Endometrial microvascular endothelial cells (primary cell): ENCODE measurements around the gene APH1B. TPM values are rescaled to one million over a fixed set of nuclear protein-coding genes. Genes with fewer than 3 reads are reported as not detected.

Experiments used
- in situ Hi-C: cut with HindIII; loops from 2 replicates; pipeline ENCODE4 v1.10.0; 2017; ENCODE audit warnings: low sequenced_read_pairs, low pct_unique_long_range_greater_than_20kb; ENCODE audit errors: inconsistent ontology term
- total RNA-seq: library from RNA; depleted of rRNA; stranded (reverse); fragments of >200 nt; gene quantifications from one replicate; pipeline ENCODE4 v1.2.3, GENCODE V29; 2015; ENCODE audit errors: inconsistent ontology term

Gene APH1B
- total RNA-seq, 1 donor from 2014 or later: 17.8 TPM

DNA sequence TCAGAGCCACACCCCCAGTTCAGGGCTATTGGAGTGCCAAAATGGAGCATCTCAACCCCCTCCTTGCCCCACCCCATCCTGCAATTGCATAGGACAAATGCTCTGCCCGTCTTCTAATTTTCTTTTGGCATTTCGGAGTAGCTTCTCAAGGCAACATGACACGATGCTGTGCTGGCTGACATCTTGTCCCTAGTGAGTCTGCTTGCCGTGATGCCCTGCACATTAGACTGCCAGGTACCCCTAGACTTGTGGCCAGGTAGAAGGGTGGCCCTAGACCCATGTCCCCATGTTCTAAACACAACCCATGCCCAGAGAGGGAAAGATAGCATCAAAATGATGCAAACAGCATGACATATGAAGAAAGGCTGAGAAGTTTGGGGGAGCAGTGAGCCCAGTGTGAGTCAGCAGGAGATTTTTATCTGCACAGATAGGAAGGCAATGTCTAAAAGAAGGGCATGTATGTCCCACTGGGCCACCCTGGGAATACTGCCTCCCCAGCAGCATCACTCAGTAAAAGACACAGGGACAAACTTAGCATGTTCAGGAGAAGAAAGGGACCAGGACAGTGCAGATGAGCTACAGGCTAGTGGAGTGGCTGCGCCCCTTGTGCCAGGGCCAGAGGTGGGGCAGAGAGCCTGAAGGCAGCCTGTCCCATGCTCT lies 67.5 kb downstream of the APH1B start:
- in situ Hi-C loops: no loop called here

DNA sequence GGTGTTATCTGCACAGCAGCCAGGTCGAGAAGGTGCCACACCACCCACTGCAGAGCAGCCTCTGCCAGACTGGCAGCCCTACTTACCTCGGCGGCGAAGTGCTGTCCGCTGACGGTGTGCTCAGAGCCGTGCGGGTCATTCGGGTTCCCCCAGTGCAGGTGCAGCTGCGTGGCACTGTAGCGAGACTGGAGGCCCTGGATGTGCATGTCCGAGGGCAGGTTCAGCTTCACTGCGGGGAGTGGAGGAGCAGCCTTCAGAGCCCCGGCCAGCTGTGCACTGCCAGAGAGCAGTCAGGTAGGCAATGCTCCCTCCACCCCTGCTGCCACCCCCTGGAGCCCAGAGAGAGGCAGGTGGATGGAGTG lies 68.0 kb downstream of the APH1B start:
- in situ Hi-C loops: no loop called here

DNA sequence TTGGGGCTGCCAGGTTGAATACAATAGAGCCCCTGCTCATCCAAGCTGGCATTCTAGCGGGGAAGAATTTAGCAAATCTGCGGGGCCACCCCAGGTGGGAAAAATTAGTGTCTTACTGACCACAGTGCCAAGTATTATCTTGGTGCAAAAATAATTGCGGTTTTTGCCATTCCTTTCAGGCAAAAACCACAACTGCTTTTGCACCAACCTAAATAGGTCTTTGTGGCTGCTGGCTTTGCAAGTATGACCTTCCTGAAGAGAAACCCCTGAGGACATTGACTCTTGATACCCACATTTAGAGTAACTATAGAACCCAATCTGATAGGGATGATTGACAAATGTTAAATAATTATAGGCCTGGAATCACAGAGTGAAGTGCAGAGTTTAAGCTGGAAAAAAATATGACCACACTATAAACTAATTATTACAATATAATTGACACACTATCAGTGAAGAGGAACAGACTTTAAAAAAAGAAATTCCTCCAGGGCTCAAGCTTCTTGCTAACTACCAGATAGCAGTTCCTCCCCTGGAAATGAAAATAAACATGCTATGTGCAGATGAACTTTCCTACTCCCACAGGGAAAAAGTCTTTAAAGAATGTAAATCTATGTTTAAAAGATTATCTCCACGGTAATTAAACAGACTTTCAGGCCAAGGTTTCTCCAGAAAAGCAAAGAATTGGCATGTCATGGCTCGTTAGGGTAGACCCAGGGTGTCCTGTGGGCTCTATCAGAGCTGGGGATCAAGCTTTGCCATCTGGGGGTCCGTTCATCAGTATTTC lies 69.9 kb downstream of the APH1B start:
- in situ Hi-C loops: no loop called here

DNA sequence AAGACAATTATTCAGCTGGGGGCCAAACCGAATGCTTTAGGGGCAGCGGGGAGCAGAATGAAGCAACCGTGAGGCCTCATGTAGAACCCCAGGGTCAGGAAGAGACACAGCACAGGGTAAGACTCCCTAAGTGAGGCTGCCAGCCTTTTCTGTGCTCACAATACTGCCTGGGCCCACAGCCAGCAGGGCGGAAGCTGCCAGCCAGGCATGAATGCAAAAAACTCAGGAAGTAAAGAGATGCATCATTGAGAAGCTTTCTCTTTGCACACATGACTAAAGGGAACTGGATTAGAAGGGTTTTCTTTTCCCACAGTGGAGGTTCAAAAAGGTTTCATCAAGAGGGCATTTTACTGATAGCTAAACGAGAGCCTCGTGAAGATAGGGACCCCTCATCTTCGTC lies 71.0 kb downstream of the APH1B start:
- in situ Hi-C loops: no loop called here

DNA sequence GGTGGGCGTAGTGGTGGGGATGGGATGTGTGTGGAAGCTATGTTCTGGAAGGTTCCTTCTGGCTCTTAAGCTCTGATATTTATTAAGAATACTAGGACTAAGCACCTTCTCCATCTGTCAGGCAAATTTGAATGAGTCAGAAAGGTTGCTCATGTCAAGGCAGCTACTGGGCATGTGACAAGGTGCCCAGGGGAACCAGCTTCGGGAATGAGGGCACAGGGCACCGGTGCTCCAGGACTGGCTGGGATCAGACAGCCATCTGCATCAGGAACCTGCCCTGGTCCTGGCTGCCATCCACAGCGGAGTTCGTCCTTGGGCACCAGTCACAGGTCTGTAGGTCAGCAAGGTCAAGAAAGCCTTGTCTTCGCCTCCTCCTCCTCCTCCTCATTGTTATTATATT lies 71.8 kb downstream of the APH1B start:
- in situ Hi-C loops: no loop called here

GRCh38 chr15:63349621-63350020 lies 72.2 kb downstream of the APH1B start:
- in situ Hi-C loops: no loop called here

DNA sequence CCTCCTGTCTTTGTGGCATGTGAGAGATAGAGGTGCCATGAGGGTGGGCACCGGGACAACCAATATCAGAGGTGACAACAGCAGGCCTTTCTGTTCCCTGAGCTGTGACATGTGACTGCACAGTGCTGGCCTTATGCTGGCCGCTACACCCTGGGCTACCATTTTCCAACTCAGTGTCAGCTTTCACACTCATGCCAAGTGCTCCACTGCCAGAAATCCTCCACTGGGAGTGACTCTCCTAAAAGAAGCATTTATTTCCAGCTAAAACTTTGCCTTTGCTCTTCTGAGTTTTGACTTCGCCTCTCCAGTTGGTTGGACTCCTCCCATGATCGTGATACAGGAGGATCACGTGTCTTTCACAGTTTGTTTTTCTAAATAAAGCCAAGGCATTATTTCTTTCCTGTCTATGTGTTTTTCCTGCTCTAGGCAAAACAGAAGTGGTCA lies 72.8 kb downstream of the APH1B start:
- in situ Hi-C loops: no loop called here

DNA sequence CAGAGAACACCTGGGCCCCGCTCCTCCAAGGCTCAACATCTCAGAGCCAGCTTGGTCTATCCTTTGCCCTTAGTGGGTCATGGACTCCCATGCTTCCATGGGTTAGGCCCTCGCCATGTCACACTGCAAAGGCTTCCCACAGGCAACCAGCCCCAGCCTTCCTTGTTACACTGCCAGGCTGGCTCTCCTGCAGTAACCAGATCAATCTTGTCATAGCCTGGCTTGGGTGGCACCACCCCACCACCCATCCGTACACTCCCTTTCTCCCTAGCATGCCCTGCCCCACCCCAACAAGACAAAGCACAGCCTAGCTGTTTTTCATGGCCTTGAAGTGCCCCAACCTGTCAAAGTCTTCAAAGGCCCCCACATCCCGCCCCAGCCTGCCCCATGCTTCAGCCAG lies 73.8 kb downstream of the APH1B start:
- in situ Hi-C loops: no loop called here

- in situ Hi-C loops: no loop called here
These were observed 75.4 kb downstream of the APH1B start for GRCh38 chr15:63352808-63353207.

DNA sequence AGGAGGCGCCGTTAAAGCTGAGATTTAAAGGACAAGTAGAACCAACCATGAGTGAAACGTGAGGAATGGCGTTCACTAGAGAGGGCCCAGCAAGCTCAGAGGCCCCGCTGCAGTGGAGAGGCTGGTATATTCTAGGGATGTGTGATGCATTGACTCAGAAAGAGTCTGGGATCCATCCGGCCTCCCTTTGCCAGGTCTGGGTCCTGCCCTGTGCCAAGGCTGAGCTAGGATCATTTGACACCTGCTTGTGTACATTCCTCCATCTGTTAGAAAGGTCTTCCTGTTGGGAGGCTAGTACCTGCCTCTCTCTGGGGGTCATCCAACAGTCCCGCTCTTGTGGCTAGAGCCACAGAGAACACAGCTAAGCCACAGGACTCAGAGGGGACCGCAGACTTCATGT lies 75.9 kb downstream of the APH1B start:
- in situ Hi-C loops: no loop called here

DNA sequence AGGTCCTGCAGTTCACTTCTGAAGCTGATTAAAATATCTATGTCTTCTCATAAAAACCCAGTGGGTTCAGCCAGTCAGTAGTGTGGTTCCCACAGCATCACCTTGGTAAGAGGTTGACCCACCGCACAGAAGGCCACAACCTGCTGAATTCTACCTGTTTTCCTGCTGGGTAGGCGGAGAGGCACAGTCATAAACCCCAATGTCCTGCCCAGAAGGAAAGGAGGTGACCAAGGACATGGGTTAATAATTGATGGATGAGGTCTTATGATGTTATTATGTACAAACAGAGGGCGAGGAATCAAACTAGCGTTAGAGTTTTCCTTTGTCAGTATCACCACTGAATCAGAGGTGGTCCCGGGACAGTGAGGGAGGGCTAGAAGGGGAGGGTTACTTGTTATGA lies 76.5 kb downstream of the APH1B start:
- in situ Hi-C loops: no loop called here

DNA sequence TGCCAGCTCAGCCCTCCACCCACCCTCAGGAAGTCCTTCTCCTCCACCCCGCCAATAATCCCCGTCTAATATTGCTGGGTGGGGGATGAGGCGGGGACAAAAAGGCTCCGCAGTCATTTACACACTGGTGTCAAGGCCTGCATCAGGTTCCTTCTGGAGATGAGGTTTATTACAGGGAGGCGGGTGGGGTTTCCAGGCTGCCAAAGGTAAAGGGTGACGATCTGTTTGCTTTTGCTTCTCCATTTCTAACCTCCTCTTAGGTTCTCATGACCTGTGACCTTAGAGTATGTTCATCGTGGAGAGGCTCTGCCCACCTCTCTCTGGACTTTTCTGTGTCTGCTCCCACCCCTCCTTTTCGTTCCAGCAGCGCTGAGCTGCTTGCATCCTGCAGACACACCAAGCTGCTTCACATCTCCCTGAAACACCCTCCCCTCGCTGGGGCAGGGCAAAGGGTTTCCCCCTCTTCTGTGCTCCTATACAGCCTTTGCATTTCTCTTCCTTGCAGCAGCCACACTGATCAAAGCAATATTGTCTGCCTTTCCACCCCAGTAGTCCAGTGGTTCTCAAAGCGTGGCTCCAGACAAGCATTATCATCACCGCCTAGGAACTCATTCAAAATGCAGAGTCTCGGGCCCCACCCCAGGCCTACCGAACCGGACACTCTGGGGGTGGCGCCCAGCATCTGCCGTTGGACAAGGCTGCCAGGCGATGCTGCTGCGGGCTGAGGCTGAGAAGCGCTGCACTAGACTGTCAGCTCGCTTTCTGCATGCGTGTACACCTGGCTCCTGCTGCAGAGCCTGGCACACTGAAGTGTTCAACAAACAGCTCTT lies 77.6 kb downstream of the APH1B start:
- in situ Hi-C loops: no loop called here

DNA sequence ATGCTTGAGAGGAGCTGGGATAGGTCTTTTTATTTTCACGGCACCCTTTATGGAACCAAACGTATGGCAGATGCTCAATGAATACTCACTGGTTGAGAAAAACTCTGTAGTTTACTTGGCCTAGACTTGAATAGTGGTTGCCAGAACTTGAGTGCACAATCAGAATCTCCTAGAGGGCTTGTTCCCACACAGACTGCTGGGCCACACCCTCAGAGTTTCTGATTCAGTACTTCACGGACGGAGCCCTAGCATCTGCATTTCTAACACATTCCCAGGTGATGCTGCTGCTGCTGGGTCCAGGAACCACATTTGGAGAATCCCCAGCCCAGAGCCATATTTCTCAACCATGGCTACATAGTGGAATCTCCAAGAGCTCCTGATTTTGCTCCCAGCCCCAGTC lies 79.7 kb downstream of the APH1B start:
- in situ Hi-C loops: no loop called here

GRCh38 chr15:63357731-63358130 lies 80.3 kb downstream of the APH1B start:
- in situ Hi-C loops: no loop called here

- in situ Hi-C loops: no loop called here
These were observed 81.0 kb downstream of the APH1B start for GRCh38 chr15:63358241-63359029.
